DOHH2 (cell line): Measurements from ENCODE around the gene PLB1.

Source experiments
- H3F3A ChIP-seq: fragments of 200-600 bp; sonication (generic), shearing (Covaris generic); 2 replicates; pipeline ENCODE4 v1.6.0; 2016; ENCODE audit warnings: antibody characterized with exemption, mild to moderate bottlenecking; ENCODE audit not compliant: control insufficient read depth, insufficient read depth
- H3K27ac ChIP-seq: fragments of 200-600 bp; sonication (generic); 2 replicates; pipeline ENCODE4 v1.5.1; 2014; ENCODE audit warnings: low read depth, mild to moderate bottlenecking, low read length, moderate library complexity
- H3K27me3 ChIP-seq: fragments of 200-600 bp; sonication (generic); 2 replicates; pipeline ENCODE4 v1.6.1; 2014; ENCODE audit warnings: mild to moderate bottlenecking, low read length, mixed read lengths; ENCODE audit not compliant: control insufficient read depth
- H3K36me3 ChIP-seq: fragments of 200-600 bp; sonication (generic); 2 replicates; pipeline ENCODE4 v1.6.1; 2014; ENCODE audit warnings: mild to moderate bottlenecking, low read length, moderate library complexity, mixed read lengths; ENCODE audit not compliant: control insufficient read depth
- H3K4me1 ChIP-seq: fragments of 200-600 bp; sonication (generic); 2 replicates; pipeline ENCODE4 v1.6.1; 2014; ENCODE audit warnings: mild to moderate bottlenecking, low read length, mixed read lengths; ENCODE audit not compliant: control insufficient read depth
- H3K4me2 ChIP-seq: fragments of 200-600 bp; sonication (generic); 2 replicates; pipeline ENCODE4 v1.6.0; 2014; ENCODE audit warnings: mild to moderate bottlenecking, low read length, moderate library complexity
- H3K4me3 ChIP-seq: fragments of 200-600 bp; sonication (generic); 2 replicates; pipeline ENCODE4 v1.5.1; 2014; ENCODE audit warnings: mild to moderate bottlenecking, low read length, mixed read lengths
- H3K79me2 ChIP-seq: fragments of 200-600 bp; sonication (generic); 2 replicates; pipeline ENCODE4 v1.6.1; 2014; ENCODE audit warnings: mild to moderate bottlenecking, low read length, mixed read lengths; ENCODE audit not compliant: control insufficient read depth
- H3K9me2 ChIP-seq: fragments of 200-600 bp; sonication (generic); replicated peaks from 2 replicates; pipeline ENCODE4 v1.6.1; 2014; ENCODE audit warnings: mild to moderate bottlenecking, low read length, mixed read lengths; ENCODE audit not compliant: control insufficient read depth
- H3K9me3 ChIP-seq: fragments of 200-600 bp; sonication (generic); 2 replicates; pipeline ENCODE4 v1.6.1; 2014; ENCODE audit warnings: antibody characterized with exemption, low read length, mixed read lengths; ENCODE audit not compliant: control insufficient read depth, insufficient read depth
- H4K20me1 ChIP-seq: fragments of 200-600 bp; sonication (generic); 2 replicates; pipeline ENCODE4 v1.6.0; 2014; ENCODE audit warnings: low read depth, mild to moderate bottlenecking, antibody characterized with exemption, low read length, moderate library complexity; ENCODE audit not compliant: control insufficient read depth, insufficient read depth
- CTCF ChIP-seq: fragments of 200-600 bp; sonication (generic); IDR thresholded peaks from one replicate; pipeline ENCODE4 v1.5.1; 2014; ENCODE audit warnings: antibody characterized with exemption, mild to moderate bottlenecking, low read depth, low read length; ENCODE audit not compliant: poor library complexity, severe bottlenecking
- EZH2phosphoT487 ChIP-seq: fragments of 200-600 bp; sonication (generic); IDR thresholded peaks from 2 replicates; pipeline ENCODE4 v1.6.1; 2017; ENCODE audit warnings: borderline replicate concordance, mild to moderate bottlenecking, antibody characterized with exemption, low read length, moderate library complexity, mixed read lengths

Gene PLB1

GRCh38 chr2:28523902-28524301, 28.0 kb downstream of the PLB1 start:
- Histone ChIP-seq H3K27ac (no peak overlapping the region), H4K20me1 (no peaks in the 10 kb centered on the region), H3K9me3 (no peaks in the 10 kb centered on the region), H3K36me3 (no peaks in the 10 kb centered on the region), H3F3A (no peaks in the 10 kb centered on the region), H3K79me2 (no peaks in the 10 kb centered on the region), H3K27me3 (peaks cover 7% of the 10 kb centered on the region; the same call in 1 of the 2 replicates), H3K4me2 (no peak overlapping the region), H3K4me1 (no peaks in the 10 kb centered on the region), H3K9me2 (no peaks in the 10 kb centered on the region), H3K4me3 (no peak overlapping the region)
- TF ChIP-seq EZH2phosphoT487 = no peak

GRCh38 chr2:28525481-28525880, 29.6 kb downstream of the PLB1 start:
- Histone ChIP-seq H4K20me1 (no peaks in the 10 kb centered on the region), H3K27me3 (peaks cover 7% of the 10 kb centered on the region; the same call in 1 of the 2 replicates), H3K4me3 (no peak overlapping the region), H3K4me1 (no peaks in the 10 kb centered on the region), H3K79me2 (no peaks in the 10 kb centered on the region), H3K36me3 (no peaks in the 10 kb centered on the region), H3K9me3 (no peaks in the 10 kb centered on the region), H3K27ac (no peak overlapping the region), H3K4me2 (no peak overlapping the region), H3F3A (no peaks in the 10 kb centered on the region), H3K9me2 (no peaks in the 10 kb centered on the region)
- no peak for TF ChIP-seq CTCF
- no peak for TF ChIP-seq EZH2phosphoT487

GRCh38 chr2:28526527-28527132, 30.8 kb downstream of the PLB1 start:
- Histone ChIP-seq H3K36me3 (no peaks in the 10 kb centered on the region), H3K9me2 (no peaks in the 10 kb centered on the region), H4K20me1 (no peaks in the 10 kb centered on the region), H3K4me3 (no peak overlapping the region), H3K4me1 (no peaks in the 10 kb centered on the region), H3K9me3 (no peaks in the 10 kb centered on the region), H3K27ac (no peak overlapping the region), H3K27me3 (peaks cover 7% of the 10 kb centered on the region; the same call in 1 of the 2 replicates), H3F3A (no peaks in the 10 kb centered on the region), H3K79me2 (no peaks in the 10 kb centered on the region), H3K4me2 (no peak overlapping the region)
- TF ChIP-seq CTCF = no peak

GRCh38 chr2:28527196-28527595, 31.3 kb downstream of the PLB1 start:
- Histone ChIP-seq H4K20me1 (no peaks in the 10 kb centered on the region), H3K9me2 (no peaks in the 10 kb centered on the region), H3K4me3 (no peak overlapping the region), H3K9me3 (no peaks in the 10 kb centered on the region), H3K4me1 (no peaks in the 10 kb centered on the region), H3F3A (no peaks in the 10 kb centered on the region), H3K27me3 (peaks cover 7% of the 10 kb centered on the region; the same call in 1 of the 2 replicates), H3K4me2 (no peak overlapping the region), H3K79me2 (no peaks in the 10 kb centered on the region), H3K36me3 (no peaks in the 10 kb centered on the region), H3K27ac (no peak overlapping the region)
- TF ChIP-seq CTCF (no peak), EZH2phosphoT487 (no peak)
